GM21619 (cell line): ENCODE data around the gene COL4A2.

ENCODE experiments used
- ATAC-seq: cut with Tn5 transposase; IDR thresholded peaks from one replicate; pipeline ENCODE4 v1.9.1; 2021; ENCODE audit not compliant: unreplicated experiment

Gene COL4A2

GRCh38 chr13:110272227-110272626 is 34.9 kb upstream of the COL4A2 start:
- no peak for ATAC-seq

- ATAC-seq, result no peak
Measured at GRCh38 chr13:110272651-110273050, 34.4 kb upstream of the COL4A2 start.

GRCh38 chr13:110273254-110273653 is 33.8 kb upstream of the COL4A2 start:
- ATAC-seq, result no peak

- no peak for ATAC-seq
Measured at GRCh38 chr13:110274687-110275086, 32.4 kb upstream of the COL4A2 start.

GRCh38 chr13:110275931-110276552 is 31.0 kb upstream of the COL4A2 start:
- ATAC-seq, result no peak

GRCh38 chr13:110276553-110276950 is 30.5 kb upstream of the COL4A2 start:
- no peak for ATAC-seq

- ATAC-seq, result no peak
Measured at GRCh38 chr13:110277357-110277975, 29.6 kb upstream of the COL4A2 start.

- no peak for ATAC-seq
Measured at GRCh38 chr13:110278859-110279258, 28.2 kb upstream of the COL4A2 start.

- ATAC-seq, result no peak
Measured at GRCh38 chr13:110279684-110280083, 27.4 kb upstream of the COL4A2 start.

GRCh38 chr13:110280231-110280813 is 26.8 kb upstream of the COL4A2 start:
- no peak for ATAC-seq

- no peak for ATAC-seq
Measured at GRCh38 chr13:110280985-110281688, 25.9 kb upstream of the COL4A2 start.

- ATAC-seq, result no peak
Measured at GRCh38 chr13:110281736-110282135, 25.3 kb upstream of the COL4A2 start.

GRCh38 chr13:110282316-110282841 is 24.7 kb upstream of the COL4A2 start:
- ATAC-seq, result no peak

GRCh38 chr13:110283736-110284517 is 23.2 kb upstream of the COL4A2 start:
- no peak for ATAC-seq

GRCh38 chr13:110284779-110285484 is 22.2 kb upstream of the COL4A2 start:
- no peak for ATAC-seq

- ATAC-seq, result no peak
Measured at GRCh38 chr13:110285991-110286832, 20.9 kb upstream of the COL4A2 start.

- ATAC-seq, result no peak
Measured at GRCh38 chr13:110286833-110287819, 20.0 kb upstream of the COL4A2 start.

GRCh38 chr13:110289174-110289573 is 17.9 kb upstream of the COL4A2 start:
- ATAC-seq, result no peak
